T-helper 1 cell treated with Interleukin-12 subunit alpha and Interleukin-12 subunit beta and Interleukin-4 antibody, amounts not matched to agents 30 ng/mL and 1 ng/mL, for 36 hours (primary cell): Measurements from ENCODE around the gene FAM118B. TPM values are rescaled to one million over a fixed set of nuclear protein-coding genes. Genes with fewer than 3 reads are reported as not detected.

Experiments
- intact Hi-C: fragments of 100-400 bp; cut with micrococcal nuclease; formaldehyde crosslinking; loops from one replicate; pipeline ENCODE4 v1.15.1; 2024
- total RNA-seq: library from RNA; stranded (reverse); gene quantifications from 2 replicates; pipeline ENCODE4 v1.2.3, GENCODE V29; 2022

The FAM118B gene
- total RNA-seq, 1 donor from 2014 or later, result 13.4 TPM

DNA sequence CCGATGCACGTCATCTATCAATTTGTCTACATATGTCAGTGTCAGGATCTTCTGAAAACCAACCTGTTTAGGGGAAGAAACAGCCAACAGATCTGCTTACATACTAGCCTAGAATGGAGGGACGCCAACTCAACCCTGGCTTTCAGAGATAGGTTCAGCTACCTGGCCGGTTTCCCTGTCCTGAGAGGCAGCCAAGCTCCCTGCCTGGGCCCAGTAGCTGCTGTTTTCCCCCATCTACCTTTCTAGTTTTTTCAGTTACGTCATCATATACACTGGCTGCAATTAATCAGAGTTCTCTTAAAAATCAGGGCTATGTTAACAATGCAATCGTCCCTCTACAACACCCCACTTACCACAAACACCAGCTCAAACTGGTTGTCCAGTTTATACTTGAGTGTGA, 56.1 kb downstream of the FAM118B start:
- intact Hi-C loops, result loop anchor here (1.0 to 5.0 kb wide), 6 partner anchors 204 to 1645 kb away; partner anchors contain the start of genes CHEK1, STT3A, TBRG1 and TMEM218

DNA sequence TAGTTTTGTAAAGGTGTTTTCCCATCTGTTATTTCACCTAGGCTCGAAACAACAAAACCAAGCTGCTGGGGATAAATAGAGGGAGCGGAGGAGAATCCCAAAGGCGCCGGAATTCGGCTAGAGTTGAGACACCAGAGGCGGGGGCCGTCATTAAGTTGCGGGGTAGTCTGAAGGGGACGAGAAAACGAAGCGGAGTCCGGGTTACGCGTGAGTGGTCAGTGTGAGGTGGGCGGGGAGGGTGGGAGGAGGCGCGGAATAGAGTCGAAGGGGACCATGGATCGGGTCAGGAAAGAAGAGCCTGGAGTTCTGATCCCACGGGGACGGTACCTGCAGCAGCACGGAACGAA, 56.8 kb downstream of the FAM118B start:
- intact Hi-C loops, result loop anchor here (1.0 to 5.0 kb wide), 6 partner anchors 205 to 1646 kb away; partner anchors contain the start of genes CHEK1, STT3A, TBRG1 and TMEM218

DNA sequence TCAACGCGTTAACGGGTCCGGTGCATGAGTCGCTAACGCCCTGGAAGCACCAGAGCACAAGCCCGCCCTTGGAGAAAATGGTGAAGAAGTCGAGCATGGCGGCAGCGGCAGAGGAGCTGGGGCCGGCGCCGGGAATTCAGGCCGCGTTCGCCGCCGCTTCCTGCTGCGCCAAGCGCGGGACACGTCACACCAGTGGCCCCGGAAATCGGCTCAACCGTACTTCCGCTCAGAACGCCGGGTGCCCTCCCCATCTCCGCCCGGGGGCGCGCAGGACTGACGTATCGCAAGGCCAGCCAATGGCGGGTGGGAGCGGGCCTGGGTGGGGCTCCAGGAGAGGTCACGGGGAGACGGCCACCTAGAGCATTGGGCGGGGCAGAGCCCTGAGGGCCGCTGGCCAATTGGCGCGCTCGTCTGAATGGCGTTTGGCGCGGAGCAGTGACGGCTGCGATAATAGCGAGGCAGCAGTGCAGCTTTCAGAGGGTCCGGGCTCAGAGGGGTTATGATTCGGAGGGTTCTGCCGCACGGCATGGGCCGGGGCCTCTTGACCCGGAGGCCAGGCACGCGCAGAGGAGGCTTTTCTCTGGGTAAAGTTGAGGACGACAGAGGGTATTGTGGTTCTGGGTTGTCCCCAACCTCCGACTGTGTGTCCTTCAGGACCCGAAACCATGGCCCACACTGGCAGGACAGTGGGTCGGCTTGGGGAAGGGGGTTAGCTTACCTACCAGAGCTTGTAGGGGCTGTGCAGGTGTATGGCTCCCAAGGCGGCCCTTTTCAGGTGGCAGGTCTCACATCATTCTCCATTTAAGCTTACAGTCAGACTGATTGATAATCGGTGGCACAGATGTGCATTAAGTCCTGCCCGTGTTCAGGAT, 57.4 kb downstream of the FAM118B start, which contains the start of the genes FOXRED1 and SRPRA:
Gene FOXRED1, plus strand, starts transcription at position 447 of the 872 bp plus-strand sequence. Its CDS starts 53 bp downstream, at position 500.
Gene SRPRA, minus strand, starts transcription at position 188 of the 872 bp plus-strand sequence. Its CDS starts 91 bp downstream, at position 97.
- intact Hi-C loops, result loop anchor here (1.0 to 5.0 kb wide), 14 partner anchors 14 to 1646 kb away; partner anchors contain the start of genes CHEK1, DCPS, EI24 and FAM118B

DNA sequence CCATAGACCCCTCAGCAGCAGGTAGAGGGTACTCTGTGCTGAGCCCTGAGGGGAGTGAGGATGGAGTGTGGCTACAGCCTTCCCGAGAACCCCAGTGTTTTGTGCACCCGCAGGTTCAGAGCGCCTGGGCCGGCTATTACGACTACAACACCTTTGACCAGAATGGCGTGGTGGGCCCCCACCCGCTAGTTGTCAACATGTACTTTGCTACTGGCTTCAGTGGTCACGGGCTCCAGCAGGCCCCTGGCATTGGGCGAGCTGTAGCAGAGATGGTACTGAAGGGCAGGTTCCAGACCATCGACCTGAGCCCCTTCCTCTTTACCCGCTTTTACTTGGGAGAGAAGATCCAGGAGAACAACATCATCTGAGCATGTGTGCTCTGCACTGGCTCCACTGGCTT, 65.7 kb downstream of the FAM118B start:
- intact Hi-C loops, result no loop called here

DNA sequence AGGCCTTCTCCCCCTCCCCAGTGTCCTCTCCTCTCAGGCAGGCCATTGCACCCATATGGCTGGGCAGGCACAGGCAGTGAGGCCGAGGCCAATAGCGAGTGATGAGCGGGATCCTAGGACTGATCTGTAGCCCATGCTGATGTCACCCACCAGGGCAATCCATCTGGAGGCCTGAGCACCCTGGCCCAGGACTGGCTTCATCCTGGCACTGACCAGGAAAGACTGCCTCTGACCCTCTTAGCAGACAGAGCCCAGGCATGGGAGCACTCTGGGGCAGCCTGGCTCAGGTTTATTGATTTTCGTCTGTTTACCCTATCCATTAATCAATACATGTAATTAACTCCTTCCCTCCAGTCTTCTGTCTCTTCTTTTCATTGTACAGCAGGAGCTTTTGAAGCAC, 66.2 kb downstream of the FAM118B start:
- intact Hi-C loops, result no loop called here

DNA sequence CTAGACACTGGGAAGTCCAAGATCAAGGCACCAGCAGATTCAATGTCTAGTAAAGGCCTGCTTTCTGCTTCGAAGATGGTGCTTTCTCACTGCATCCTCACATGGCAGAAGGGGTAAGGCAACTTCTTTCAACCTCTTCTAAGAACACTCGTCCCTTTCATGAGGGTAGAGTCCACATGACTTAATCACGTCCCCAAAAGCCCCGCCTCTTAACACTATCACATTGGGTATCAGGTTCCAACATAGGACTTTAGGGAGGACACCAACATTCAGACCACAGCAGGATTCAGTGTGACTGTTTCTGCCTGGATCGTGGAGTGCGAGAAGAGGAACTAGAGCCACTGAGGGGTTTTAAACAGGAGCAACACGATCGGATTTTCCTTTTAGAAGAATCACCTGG, 67.6 kb downstream of the FAM118B start:
- intact Hi-C loops, result no loop called here

DNA sequence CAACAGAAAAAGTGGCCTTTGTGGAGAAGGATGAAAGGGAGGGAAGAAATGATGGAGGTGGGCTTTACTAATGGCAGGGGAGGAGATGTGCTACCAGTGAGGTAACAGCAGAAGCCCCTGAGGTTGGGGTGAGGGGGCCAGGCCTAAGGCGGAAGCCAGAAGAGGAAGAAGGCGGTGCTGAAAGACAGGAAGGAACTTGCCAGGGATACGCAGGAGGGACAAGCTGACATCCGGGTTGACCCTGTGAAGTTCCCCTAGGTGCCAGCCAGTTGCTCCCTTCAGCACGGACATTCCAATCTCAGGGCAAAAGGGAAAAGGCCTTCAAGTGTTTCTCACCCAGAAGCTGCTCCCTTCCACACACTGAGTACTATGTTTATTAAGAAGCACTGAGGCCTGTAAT, 69.0 kb downstream of the FAM118B start:
- intact Hi-C loops, result loop anchor here (5.0 kb wide), 3 partner anchors 218 to 393 kb away; partner anchors contain the start of genes CDON, DDX25, HYLS1 and PUS3

DNA sequence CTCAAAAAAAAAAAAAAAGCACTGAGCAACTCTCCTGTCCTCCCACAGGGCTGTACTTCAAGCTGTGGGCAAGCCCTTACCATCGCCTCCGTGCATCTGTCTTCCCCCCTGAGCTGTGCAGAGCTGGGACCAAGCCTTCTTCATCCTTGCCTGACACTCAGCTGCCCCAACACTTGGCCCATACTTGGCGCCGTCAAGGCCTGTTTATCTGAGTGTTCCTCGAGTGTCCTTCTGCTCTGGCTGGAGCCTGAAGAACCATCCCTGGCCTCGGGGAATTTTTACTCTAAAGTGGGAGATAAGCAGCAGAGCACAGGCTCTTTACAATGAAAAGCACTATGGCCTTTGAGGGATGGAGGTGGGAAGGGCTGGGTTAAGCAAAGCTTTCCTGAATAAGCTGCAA, 69.7 kb downstream of the FAM118B start:
- intact Hi-C loops, result loop anchor here (5.0 kb wide), 3 partner anchors 219 to 394 kb away; partner anchors contain the start of genes CDON, DDX25, HYLS1 and PUS3

DNA sequence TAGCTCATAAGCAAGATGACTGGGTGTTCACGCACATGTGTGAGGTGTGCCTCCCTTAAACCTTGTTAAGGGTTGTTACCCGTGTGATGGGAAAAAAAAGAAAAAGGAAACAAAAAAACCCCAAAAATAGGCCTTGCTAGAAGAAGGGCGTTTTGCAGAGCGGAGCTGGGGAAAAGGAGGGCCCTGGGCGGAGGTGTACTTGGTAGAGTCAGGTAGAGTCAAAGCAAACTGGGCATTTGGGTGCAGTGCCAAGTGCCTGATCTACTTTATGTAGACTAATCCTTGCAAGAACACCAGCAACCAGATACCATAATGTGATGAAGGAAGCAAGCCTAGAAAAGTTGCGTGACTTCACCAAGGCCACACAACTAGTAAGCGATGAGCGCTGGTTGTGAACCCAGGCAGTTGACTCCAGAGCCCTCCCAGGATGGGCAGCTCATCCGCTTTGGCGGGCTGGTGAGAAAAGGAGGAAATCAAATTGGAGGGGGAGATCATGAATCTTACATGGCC, 70.1 kb downstream of the FAM118B start:
- intact Hi-C loops, result loop anchor here (5.0 kb wide), 3 partner anchors 219 to 394 kb away; partner anchors contain the start of genes CDON, DDX25, HYLS1 and PUS3

DNA sequence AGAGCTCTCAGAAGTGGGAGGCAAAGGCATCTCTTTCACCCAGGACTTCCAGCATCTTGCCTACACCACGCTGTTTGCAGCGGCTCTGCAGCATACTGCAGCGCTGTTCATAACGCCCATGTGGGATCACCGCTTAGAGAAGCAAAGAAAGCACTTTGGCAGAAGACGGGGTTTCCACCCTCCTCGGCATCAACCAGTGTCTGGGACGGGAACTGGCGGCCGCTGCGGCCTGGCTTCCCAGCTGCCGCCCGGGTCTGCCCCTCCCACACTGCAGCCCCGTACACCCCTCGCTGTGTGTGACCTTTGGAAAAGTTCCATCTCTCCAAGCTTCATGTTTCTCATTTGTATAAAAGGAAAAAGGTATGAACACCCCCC, 70.8 kb downstream of the FAM118B start:
- intact Hi-C loops, result loop anchor here (5.0 kb wide), 3 partner anchors 220 to 395 kb away; partner anchors contain the start of genes CDON, DDX25, HYLS1 and PUS3

DNA sequence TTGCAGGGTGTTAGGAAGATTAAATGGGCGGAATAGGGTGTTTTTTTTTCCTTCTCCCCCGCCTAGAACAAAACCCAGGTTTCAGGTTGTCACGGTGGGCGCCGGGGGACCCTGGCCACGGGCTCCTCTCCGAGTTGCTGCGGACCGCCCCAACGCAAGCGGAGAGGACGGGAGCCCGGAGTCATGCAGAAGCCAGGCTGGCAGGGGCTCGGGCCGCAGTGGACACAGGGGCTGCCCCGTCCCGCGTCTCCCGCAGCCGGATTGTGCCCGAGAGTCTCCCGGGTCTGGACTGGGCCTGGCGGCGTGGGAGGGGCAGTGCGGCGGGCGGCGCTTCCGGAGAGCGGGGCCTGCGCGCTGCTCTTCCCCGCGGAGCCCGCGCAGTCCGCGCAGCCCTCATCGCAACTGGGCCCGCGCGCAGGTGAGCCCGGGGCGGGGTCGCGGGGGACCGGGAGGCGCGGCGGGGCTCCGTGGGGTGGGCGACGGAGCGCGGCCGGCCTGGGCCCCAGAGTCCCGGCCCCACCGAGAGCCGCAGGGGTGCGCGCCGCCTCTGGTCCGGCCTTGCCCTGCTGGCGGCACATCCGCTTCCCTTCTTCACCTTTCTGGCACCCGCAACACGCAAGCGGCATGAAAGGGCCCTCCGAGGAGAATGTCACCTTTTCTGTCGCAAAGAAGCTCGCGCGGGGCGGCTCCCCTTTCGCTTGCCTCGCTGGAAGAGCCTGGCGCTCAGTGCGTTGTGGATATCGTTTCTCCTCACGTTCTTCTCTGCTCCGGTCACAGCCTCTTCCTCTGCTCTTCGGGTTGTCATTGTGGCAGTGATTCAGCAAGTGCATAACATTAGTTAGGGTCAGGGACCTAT, 71.4 kb downstream of the FAM118B start, which contains the start of gene TIRAP:
Gene TIRAP, plus strand, starts transcription at position 358 of the 856 bp plus-strand sequence. CDS start 7,802 bp downstream, outside the sequence.
- intact Hi-C loops, result loop anchor here (1.0 to 5.0 kb wide), 7 partner anchors 14 to 396 kb away; partner anchors contain the start of genes CDON, DCPS, DDX25 and FAM118B

DNA sequence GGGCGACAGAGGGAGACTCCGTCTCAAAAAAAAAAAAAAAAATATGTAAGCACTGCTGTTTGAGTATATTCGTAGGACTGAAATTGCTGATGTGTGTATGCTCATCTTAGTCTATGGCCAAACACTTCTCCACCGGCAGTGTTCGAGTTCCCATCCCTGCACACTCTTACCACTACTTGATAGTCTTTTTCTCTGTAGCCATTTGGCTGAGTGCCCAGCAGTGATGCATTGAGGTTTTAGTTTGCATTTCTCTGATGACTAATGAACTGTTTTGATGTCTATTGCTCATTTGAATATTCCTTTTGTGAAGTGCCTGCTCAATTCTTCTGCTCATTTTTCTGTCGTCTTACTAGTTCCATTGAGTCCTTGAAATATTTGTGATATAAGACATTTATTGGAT, 73.2 kb downstream of the FAM118B start:
- intact Hi-C loops, result loop anchor here (5.0 kb wide), 3 partner anchors 223 to 398 kb away; partner anchors contain the start of genes CDON, DDX25, HYLS1 and PUS3

DNA sequence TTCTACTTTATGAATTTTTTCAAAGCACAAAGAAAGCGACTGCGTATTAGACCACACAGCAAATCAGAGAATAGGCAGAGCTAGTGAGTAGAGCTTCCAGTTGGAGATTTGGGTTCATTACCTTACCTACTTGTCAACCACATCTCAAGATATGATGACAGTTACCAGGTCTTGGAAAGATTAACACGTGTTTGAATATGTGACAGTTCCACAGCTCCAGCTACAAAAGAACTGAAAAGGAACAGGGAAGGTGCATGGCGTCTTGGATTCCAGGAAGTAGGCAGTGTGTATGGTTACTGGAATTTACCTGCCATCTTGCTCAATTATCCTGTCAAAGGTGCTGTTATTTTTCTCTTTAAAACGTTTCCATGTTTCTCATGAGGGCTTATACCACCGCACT, 76.7 kb downstream of the FAM118B start:
- intact Hi-C loops, result no loop called here

DNA sequence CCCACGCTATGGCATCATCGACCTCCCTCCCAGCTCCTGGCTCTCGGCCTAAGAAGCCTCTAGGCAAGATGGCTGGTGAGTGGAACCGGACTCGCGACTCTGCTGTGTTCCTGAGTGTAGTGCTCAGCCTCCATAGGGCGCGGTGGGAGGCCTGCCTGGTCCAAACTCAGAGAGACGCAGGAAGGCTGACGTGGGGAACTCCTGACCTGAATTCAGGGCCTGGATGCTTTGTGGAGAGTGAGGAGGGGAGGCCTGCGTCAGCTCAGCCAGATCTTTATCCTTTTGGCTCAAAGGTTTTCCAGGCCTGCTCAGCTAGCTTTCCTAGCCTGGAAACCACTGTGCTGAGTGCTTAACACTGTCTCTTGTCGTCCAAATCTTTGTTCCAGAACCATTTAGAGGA, 79.3 kb downstream of the FAM118B start:
- intact Hi-C loops, result no loop called here

DNA sequence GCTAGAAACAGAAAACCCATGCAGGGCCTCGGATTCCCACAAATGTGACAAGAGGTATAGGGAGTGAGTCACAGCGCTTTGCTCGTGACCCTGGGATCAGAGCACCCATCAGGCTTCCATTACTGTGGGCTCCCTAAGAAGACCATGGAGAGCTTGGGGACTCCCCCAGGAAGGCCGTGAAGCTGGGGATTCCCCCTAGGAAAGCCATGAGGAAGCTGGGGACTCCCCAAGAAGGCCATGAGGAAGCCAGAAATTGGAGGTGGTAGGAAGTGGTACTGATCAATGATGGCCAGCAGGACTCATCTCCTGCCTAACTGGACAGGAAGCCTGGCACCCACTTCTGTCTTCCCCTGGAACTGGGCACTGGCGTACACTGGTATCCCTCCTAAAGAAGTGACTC, 82.1 kb downstream of the FAM118B start:
- intact Hi-C loops, result no loop called here

DNA sequence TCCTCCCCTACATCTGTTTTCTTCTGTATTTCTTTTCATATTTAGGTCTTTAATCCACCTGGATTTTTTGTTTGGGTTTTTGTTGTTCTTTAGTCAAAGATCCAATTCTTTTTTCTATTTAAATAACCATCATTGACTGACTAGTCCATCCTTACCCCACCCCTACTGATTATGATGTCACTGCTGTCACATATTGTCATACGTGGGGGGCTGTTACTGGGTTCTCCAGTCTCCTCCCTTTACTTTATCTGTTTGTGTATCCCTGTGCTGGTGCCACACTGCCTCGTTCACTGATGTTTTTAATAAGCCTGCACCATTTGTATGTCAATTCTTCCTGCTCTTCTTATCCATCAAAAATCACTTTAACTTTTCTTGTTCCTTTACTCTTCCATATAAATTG, 85.4 kb downstream of the FAM118B start:
- intact Hi-C loops, result no loop called here

DNA sequence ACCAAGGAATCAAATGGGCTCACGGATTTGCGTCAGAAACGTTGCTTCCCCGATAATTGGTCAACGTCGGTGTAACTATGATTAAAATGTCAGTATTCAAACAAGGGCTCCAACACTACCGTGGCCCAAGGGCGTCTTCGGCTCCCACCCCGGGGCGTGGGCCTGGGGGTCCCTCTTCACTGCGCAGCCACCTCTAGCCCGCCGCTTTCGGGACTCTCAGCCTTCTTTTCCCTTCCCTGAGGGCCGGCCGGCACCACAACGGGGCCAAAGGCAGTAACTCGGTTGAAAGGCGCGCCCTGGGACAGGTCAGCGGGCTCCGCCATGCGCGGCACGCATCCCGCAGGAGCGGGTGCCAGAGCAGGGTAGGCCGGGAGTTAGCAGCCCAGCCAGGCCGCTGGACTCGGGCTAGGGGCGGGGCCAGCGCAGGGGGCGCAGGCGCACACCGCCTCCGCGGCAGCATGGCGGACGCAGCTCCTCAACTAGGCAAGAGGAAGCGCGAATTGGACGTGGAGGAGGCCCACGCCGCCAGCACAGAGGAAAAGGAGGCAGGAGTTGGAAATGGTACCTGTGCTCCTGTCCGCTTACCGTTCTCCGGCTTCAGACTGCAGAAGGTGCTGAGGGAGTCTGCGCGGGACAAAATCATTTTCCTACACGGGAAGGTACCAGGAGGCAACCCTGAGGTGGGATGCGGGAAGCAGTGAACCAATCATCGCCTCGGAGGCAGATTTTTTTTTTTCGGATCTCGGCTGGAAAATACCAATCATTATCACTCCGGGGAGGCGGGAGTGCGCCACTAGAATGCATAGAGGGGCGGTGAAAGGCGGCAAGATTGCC, 92.3 kb downstream of the FAM118B start, which contains the start of gene DCPS:
Gene DCPS, plus strand, starts transcription at position 438 of the 834 bp plus-strand sequence. Its CDS starts 21 bp downstream, at position 459.
- intact Hi-C loops, result loop anchor here (1.0 to 5.0 kb wide), 10 partner anchors 13 to 712 kb away; partner anchors contain the start of genes DDX25, FAM118B, FOXRED1 and PUS3

DNA sequence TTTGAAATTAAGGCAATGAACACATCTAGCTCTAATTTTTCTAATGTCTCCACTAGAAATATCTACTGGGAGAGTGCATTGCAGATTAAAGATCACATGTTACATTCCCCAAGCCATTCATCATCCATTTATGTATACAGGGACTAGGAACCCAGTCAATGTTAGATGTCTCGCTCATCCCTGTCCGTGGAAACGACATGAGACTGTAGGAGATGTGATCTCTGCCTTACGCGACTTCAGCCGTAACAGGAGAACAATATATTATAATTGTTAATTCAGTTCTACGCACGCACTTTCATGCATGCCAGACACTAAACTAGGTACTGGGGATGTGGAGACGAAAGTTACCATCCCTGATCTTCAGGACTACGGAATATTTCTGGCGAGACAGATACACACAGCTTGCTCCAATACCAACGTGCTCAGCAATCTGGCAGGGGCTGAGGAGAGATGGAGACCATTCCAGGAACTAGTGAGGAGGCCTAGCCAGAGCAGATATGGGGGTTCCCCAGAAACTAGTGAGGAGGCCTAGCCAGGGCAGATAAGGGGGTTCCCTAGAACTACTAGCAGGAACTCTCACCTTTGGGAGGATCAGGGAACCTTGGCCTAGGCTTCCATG, 93.0 kb downstream of the FAM118B start:
- intact Hi-C loops, result loop anchor here (1.0 to 5.0 kb wide), 9 partner anchors 13 to 712 kb away; partner anchors contain the start of genes DDX25, FAM118B, FOXRED1 and PUS3

DNA sequence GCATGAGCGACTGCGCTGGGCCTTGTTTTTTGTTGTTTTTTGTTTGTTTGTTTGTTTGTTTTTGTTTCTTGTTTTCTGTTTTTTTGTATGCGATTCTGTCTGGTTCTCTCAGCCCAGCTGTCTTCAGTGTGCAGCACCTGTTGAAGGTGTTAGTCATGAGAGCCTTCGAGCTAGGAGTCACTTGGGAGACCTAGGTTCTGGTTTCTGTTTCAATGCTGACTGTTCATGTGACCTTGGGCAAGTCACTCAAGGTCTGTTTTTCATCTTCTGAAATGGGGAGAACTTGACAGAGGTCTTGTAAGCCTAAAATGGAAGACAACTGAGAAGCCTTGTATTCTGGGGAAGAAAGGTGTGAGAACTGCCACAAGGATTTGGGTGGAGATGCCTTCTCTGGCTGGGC, 94.1 kb downstream of the FAM118B start:
- intact Hi-C loops, result no loop called here
